Fibroblast of peridontal ligament (primary cell): ENCODE results near the gene MAPKAP1.
A peak's percentile ranks its signal among the peaks of the same experiment; 100 is the strongest.

Source experiments
- DNase-seq: peaks from one replicate; pipeline ENCODE4 v3.0.0-alpha.2; 2010; ENCODE audit errors: extremely low read depth

Gene MAPKAP1

GRCh38 chr9:125460883-125461635 lies 245.9 kb downstream of the MAPKAP1 start:
- peak; percentile 59 for DNase-seq

DNA sequence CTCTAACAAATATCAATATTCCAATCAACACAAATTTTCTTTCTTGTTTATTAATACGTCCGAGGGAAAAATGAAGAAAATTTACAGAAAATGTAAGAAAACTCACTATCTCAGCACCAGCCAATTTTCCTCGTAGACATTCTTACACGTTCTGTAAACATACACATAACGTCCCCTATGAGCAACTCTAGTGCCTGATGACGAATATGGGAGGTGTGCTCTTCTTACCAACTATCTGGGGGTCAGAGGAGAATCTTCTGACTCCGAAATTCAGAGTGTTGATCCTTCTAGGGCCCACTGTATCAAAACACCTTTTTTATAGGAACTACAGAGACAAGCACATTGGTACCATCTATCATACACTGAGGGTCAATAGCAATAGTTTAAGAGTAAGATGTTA lies 246.7 kb downstream of the MAPKAP1 start:
- DNase-seq = no peak

DNA sequence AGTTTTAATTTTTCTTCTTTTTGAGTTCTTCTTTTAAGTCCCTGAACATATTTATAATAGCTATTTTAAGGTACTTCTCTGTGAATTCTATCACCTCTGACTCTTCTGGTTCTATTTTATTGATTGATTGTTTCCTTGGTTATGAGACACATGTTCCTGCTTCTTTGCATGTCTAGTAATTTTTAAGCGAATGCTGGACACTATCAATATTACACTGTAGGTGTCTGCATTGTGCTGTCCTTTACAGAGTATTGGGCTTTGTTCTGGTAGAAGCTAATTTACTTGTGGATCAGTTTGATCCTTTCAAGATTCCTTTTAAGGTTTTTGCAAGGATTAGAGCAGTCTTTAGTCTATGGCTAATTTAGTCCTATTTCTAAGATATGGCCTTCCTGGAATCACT lies 249.7 kb downstream of the MAPKAP1 start:
- DNase-seq = no peak

DNA sequence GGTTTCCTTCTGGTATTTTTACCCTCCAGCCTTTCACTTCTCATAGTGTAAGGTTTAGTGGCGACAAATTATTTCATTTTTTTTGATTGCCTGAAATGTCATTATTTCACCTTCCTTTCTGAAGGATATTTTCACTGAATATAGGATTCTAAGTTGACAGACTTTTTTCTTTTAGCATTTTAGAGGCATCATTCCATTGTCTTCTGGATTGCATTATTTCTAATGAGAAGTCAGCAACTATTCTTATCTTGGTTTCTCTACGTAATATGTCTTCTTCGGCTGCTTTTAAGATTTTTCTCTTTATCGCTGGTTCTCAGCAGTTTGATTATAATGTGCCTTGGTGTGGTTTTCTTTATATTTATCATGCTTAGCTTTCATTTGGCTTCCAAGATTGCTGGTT lies 251.1 kb downstream of the MAPKAP1 start:
- no peak for DNase-seq

DNA sequence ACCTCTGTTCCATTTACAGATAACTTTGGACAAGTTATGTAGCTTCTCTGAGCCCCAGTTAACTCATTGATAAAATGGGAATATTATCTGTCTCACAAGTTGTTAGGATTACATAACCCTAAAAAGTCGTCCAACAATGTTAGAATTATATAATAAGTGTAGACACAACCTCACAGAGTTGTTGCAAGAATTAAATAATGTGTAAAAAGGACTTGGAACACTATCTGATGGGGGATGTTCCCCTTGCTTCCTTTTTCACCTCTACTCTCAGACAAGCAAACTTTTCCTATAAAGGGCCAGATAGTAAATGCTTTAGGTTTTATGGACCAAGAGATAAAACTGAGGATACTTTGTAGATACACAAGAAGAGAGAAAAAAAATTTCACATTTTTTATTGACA lies 251.9 kb downstream of the MAPKAP1 start:
- DNase-seq = no peak

GRCh38 chr9:125447202-125447802 lies 259.7 kb downstream of the MAPKAP1 start:
- DNase-seq = no peak

DNA sequence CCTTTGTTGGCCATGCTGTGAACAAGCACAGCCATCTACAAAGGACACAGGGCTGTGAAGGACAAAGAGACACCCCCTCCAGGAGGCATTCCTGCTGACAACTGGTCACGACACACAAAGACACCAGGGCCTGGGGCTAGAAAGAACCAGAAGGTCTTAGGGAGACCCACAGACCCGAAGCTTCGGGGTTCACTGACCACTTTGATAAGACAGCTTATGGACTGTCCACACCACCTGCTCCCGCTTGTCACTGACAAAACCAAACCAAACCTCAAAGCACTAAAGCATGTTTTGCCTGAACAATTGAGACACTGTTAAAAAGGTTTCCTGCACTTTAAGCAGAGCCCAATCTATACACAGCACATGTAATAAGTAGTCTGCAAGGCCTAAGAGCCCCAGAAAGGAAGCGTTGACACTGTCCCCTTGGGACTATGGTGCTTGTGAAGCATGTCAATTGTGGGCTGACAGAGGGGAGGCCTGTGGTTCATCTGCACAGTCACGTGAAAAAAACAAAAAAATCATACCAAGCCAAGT lies 260.4 kb downstream of the MAPKAP1 start:
- DNase-seq = no peak

- DNase-seq = no peak
Observed at GRCh38 chr9:125444956-125445506, 262.0 kb downstream of the MAPKAP1 start.

GRCh38 chr9:125444166-125444565 lies 262.8 kb downstream of the MAPKAP1 start:
- no peak for DNase-seq

DNA sequence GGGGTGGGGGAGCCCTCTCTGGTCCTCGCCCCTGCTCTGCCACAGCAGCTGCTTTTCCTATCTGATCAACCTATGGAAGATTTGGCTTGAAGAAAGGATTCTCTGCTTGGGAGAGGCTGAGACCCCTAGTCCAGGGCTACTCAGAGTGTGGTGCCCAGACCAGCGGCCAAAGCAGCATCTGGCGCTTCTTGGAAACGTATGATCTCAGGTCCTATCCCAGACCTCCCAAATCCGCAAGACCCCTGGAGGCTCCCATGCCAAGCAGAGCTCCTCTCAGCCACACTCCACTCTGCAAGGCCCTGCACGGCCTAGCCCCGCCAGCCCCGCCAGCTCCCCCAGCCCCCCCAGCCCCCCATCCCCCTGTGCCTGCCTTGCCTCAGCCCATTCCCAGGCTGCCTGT lies 263.6 kb downstream of the MAPKAP1 start:
- DNase-seq = no peak

GRCh38 chr9:125442452-125442851 lies 264.6 kb downstream of the MAPKAP1 start:
- no peak for DNase-seq

DNA sequence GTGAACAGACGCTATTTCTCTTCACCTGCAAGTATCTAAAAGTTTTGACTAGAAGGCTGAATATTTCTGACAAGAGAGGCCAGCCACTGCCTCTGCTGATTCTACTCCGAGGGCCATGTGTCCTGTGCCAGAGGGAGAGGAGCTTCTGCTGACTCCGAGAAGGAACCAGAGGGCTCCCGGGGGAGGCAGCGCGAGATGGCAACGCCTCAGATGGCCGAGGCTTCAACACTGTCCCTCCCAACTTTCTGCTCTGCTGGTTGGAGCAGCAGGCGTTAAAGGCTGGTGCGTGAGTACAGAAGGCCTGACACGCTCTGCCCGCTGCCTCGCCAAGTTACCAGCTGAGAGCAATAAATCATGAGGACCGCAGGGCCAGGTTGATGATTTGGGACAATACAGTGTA lies 266.6 kb downstream of the MAPKAP1 start:
- no peak for DNase-seq

GRCh38 chr9:125439434-125440272 lies 267.4 kb downstream of the MAPKAP1 start:
- no peak for DNase-seq

GRCh38 chr9:125438506-125439433 lies 268.2 kb downstream of the MAPKAP1 start:
- no peak for DNase-seq

DNA sequence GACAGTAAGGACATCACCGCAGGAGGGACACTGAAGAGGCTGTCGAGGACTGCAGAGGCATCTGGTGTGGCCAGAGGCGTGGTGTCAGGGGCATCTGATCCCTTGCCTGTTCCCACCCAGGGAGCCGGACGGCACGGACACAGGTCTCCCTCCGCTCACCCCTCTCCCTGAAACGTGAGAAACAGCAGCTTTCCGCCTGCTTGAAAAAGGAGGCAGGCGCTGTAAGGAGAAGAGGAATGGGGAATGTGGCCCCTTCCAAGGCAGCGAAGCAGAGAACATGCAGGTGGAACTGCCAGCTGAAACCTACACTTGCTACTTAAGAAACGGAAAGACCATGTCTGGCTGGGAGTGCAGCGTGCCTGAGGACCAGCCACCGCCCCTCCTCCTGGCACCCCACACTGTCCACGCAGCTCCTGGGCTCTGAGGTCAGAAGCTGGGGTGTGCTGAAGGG lies 269.2 kb downstream of the MAPKAP1 start:
- DNase-seq = no peak

- no peak for DNase-seq
Observed at GRCh38 chr9:125436613-125437443, 270.2 kb downstream of the MAPKAP1 start.

GRCh38 chr9:125435776-125436612 lies 271.0 kb downstream of the MAPKAP1 start:
- DNase-seq = no peak

DNA sequence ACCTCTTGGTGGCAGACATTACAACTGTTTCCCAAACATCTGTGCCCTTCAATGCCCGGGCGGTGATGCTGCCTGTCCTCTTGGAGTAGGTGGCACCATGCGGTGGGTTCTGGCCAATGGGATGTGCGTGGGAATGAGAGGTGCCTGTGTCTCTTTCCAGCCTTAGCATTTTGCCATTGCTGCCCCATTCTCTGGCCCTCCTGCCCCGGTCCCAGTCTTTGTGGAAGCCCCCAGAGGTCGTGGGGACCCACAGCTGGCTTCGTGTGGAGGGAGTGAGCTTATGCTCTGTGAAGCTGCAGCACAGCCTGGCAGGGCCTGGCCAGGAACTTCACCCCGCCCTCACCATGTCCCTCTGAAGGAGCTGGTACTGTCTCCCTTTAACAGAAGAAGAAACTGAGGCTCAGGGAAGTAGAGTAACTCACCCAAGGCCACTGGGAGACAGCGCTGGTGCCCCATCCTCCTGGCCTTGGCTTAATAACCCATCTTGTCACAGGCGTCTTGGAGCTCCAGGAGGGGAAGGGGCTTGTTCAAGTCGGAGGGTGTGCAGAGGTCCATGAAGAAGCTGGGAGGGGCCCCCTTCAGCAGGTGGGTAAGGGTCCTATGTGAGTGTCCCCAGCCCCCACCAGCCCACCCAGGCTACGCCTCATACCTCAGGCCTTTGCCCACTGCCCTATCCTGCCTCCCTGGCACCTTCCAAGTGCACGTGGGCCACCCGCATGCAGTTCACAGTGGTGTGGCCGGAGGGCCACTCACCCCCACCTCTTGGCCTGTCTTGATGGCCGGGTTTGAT lies 271.8 kb downstream of the MAPKAP1 start:
- no peak for DNase-seq
